ENCODE data around the gene PERCC1.

- TF ChIP-seq CTCF (IDR thresholded peaks at IDR 0.05 in 2 of 3, conservative IDR thresholded peaks at IDR 0.05 in 1 of 3; ENCODE audit: insufficient read depth in 2 of 3, low read depth in 1 of 3, low read length in 3 of 3) = peak; percentile 56 to 75 (median 61); a peak in 5 of 6 replicates
- no peak for TF ChIP-seq HDAC1 (IDR thresholded peaks at IDR 0.05)
- TF ChIP-seq CEBPG (CRISPR knock-in tag; IDR thresholded peaks at IDR 0.05) = no peak
- TF ChIP-seq CEBPG (tag; conservative IDR thresholded peaks at IDR 0.05 in 1 of 2, IDR thresholded peaks at IDR 0.05 in 1 of 2) = no peak
Observed at GRCh38 chr16:1428511-1428910, 2.4 kb upstream of the PERCC1 start.

All from K562 (cell line).